HepG2 (cell line): ENCODE measurements around the gene UBL7. TPM values are rescaled to one million over a fixed set of nuclear protein-coding genes. Genes with fewer than 3 reads are reported as not detected.

Source experiments
- HNRNPK ChIP-seq: fragments of 200-400 bp; formaldehyde crosslinking; IDR thresholded peaks from 2 replicates; pipeline ENCODE4 v1.6.1; 2018; ENCODE audit warnings: low read length, low read depth, moderate library complexity, mild to moderate bottlenecking; ENCODE audit not compliant: poor library complexity, severe bottlenecking
- PCBP2 ChIP-seq: fragments of 200-400 bp; formaldehyde crosslinking; optimal IDR thresholded peaks from 2 replicates; pipeline ENCODE3; 2018; ENCODE audit warnings: low read length, low read depth; ENCODE audit not compliant: poor library complexity, severe bottlenecking
- PRMT3 ChIP-seq: sonication (generic); formaldehyde crosslinking; IDR thresholded peaks from 2 replicates; pipeline ENCODE4 v1.8.1; 2022; ENCODE audit warnings: low read depth, mild to moderate bottlenecking, moderate library complexity, missing genetic modification reagents, borderline replicate concordance
- REL ChIP-seq: sonication (generic); formaldehyde crosslinking; conservative IDR thresholded peaks from 2 replicates; pipeline ENCODE4 v1.8.0; 2022; ENCODE audit warnings: mild to moderate bottlenecking, missing genetic modification reagents, moderate library complexity
- SUZ12 ChIP-seq: fragments of 150-350 bp; IDR thresholded peaks from 2 replicates; pipeline ENCODE4 v1.6.1; 2014; ENCODE audit warnings: low read depth, low read length
- YEATS4 ChIP-seq: sonication (generic); formaldehyde crosslinking; IDR thresholded peaks from 2 replicates; pipeline ENCODE4 v1.4.0; 2020; ENCODE audit warnings: missing genetic modification reagents, borderline replicate concordance
- ZBTB8A ChIP-seq: sonication (generic); formaldehyde crosslinking; IDR thresholded peaks from 2 replicates; pipeline ENCODE4 v1.4.0; 2020; ENCODE audit warnings: mild to moderate bottlenecking, low read depth, missing genetic modification reagents, borderline replicate concordance
- ZFP36L2 ChIP-seq: sonication (generic); formaldehyde crosslinking; IDR thresholded peaks from 2 replicates; pipeline ENCODE4 v1.4.0; 2020; ENCODE audit warnings: missing genetic modification reagents
- ZFYVE20 ChIP-seq: sonication (generic); formaldehyde crosslinking; IDR thresholded peaks from 2 replicates; pipeline ENCODE4 v1.8.0; 2023; ENCODE audit warnings: low read depth, mild to moderate bottlenecking, moderate library complexity, missing genetic modification reagents, borderline replicate concordance
- ZNF549 ChIP-seq: sonication (generic); formaldehyde crosslinking; IDR thresholded peaks from 2 replicates; pipeline ENCODE4 v1.5.0; 2020; ENCODE audit warnings: missing genetic modification reagents
- ZNF782 ChIP-seq: sonication (generic); formaldehyde crosslinking; IDR thresholded peaks from 2 replicates; pipeline ENCODE4 v1.4.0; 2020; ENCODE audit warnings: missing genetic modification reagents, mild to moderate bottlenecking, borderline replicate concordance
- polyA plus RNA-seq, 8 experiments: library from polyadenylated mRNA; depleted of rRNA in 3 of 8; stranded (reverse) in 7 of 8; unstranded in 1 of 8; fragments of >200 nt; fragmentation: Illumina TruSeq in 4 of 8; extraction: Trizol in 4 of 8; gene quantifications; 2 replicates each; pipeline versions ENCODE4 v1.2.1 to v1.2.3, GENCODE V29; 2011 to 2016; ENCODE audit warnings: low read depth in 4 of 8, missing spikeins in 1 of 8, mixed read lengths in 1 of 8; ENCODE audit not compliant: insufficient read depth in 1 of 8
- total RNA-seq, 5 experiments: library from RNA; depleted of rRNA; stranded (reverse); fragments of >200 nt; fragmentation: Illumina TruSeq; extraction: Trizol; gene quantifications; 2 replicates each; pipeline ENCODE4 v1.2.3, GENCODE V29; 2016; ENCODE audit warnings: low read depth in 1 of 5
- TF ChIP-seq, protein P1 (sequence below): sonication (generic); formaldehyde crosslinking; IDR thresholded peaks from 2 replicates; pipeline ENCODE4 v1.4.0; 2020; ENCODE audit warnings: missing genetic modification reagents, borderline replicate concordance
- TF ChIP-seq, protein P2 (sequence below): IDR thresholded peaks from 2 replicates; pipeline ENCODE4 v1.6.1; 2016; ENCODE audit warnings: mild to moderate bottlenecking
- TF ChIP-seq, protein P3 (sequence below): sonication (generic); formaldehyde crosslinking; IDR thresholded peaks from 2 replicates; pipeline ENCODE4 v1.4.0; 2020; ENCODE audit warnings: missing genetic modification reagents
- TF ChIP-seq, protein P4 (sequence below): sonication (generic); formaldehyde crosslinking; IDR thresholded peaks from 2 replicates; pipeline ENCODE4 v1.4.0; 2020; ENCODE audit warnings: missing genetic modification reagents, borderline replicate concordance

UBL7 gene
- total and polyA plus RNA-seq, 2 of the 13 experiments (the other 11 are each of a cell fraction or from before 2014, with no cell fraction given): 55.0 to 63.5 TPM

DNA sequence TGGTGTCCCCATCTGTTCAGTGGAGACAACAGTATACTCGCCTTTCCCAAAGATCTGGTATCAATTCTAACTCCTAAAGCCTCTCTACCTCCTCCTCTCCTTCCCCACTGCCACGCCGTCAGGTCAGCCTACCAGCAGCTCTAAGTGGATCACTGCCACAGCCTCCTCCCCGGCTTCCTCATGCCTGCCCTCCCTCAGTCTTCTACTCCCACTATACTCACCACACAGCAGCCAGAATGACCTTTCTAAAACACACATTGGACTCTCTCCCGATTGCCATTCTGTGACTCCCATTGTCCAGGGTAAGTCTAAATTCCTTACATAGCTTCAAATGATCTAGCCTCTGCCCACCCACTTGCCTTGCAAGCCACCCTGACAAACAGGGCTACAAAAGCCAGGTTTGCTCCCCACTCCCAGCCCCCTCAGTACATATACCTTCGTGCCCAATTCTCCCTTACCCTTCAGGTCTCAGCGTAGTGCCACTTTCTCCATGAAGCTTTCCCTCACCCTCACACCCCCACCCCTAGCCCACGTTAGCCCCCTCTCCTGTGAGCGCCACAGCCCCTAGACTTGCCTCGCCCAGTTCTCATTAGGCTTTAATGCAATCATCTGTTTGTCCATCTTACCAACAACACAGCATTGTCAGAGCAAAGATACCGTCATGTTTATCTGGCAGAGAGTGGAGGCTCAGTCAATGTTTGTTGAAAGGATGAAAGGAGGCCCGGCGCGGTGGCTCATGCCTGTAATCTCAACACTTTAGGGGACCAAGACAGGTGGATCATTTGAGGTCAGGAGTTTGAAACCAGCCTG, 17.7 kb downstream of the UBL7 start (continued):
- TF ChIP-seq REL (0 out of 2 replicates have a peak, but pooled peaks have one; percentile 58), ZFP36L2 (CRISPR knock-in tag) (no peak), ZNF549 (no peak), HNRNPK (no peak), SUZ12 (no peak), PRMT3 (0 out of 2 replicates have a peak, but pooled peaks have one; percentile 54), ZNF782 (no peak), YEATS4 (peak; percentile 28; the same call in 1 of the 2 replicates), ZFYVE20 (CRISPR knock-in tag) (no peak), ZBTB8A (CRISPR knock-in tag) (no peak), PCBP2 (no peak)
- TF ChIP-seq, protein P1, sequence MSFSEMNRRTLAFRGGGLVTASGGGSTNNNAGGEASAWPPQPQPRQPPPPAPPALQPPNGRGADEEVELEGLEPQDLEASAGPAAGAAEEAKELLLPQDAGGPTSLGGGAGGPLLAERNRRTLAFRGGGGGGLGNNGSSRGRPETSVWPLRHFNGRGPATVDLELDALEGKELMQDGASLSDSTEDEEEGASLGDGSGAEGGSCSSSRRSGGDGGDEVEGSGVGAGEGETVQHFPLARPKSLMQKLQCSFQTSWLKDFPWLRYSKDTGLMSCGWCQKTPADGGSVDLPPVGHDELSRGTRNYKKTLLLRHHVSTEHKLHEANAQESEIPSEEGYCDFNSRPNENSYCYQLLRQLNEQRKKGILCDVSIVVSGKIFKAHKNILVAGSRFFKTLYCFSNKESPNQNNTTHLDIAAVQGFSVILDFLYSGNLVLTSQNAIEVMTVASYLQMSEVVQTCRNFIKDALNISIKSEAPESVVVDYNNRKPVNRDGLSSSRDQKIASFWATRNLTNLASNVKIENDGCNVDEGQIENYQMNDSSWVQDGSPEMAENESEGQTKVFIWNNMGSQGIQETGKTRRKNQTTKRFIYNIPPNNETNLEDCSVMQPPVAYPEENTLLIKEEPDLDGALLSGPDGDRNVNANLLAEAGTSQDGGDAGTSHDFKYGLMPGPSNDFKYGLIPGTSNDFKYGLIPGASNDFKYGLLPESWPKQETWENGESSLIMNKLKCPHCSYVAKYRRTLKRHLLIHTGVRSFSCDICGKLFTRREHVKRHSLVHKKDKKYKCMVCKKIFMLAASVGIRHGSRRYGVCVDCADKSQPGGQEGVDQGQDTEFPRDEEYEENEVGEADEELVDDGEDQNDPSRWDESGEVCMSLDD: peak; percentile 69; the same call in 1 of the 2 replicates
- TF ChIP-seq, protein P2, sequence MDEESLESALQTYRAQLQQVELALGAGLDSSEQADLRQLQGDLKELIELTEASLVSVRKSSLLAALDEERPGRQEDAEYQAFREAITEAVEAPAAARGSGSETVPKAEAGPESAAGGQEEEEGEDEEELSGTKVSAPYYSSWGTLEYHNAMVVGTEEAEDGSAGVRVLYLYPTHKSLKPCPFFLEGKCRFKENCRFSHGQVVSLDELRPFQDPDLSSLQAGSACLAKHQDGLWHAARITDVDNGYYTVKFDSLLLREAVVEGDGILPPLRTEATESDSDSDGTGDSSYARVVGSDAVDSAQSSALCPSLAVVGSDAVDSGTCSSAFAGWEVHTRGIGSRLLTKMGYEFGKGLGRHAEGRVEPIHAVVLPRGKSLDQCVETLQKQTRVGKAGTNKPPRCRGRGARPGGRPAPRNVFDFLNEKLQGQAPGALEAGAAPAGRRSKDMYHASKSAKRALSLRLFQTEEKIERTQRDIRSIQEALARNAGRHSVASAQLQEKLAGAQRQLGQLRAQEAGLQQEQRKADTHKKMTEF (CRISPR knock-in tag): peak; percentile 71; the same call in 1 of the 2 replicates
- TF ChIP-seq, protein P3, sequence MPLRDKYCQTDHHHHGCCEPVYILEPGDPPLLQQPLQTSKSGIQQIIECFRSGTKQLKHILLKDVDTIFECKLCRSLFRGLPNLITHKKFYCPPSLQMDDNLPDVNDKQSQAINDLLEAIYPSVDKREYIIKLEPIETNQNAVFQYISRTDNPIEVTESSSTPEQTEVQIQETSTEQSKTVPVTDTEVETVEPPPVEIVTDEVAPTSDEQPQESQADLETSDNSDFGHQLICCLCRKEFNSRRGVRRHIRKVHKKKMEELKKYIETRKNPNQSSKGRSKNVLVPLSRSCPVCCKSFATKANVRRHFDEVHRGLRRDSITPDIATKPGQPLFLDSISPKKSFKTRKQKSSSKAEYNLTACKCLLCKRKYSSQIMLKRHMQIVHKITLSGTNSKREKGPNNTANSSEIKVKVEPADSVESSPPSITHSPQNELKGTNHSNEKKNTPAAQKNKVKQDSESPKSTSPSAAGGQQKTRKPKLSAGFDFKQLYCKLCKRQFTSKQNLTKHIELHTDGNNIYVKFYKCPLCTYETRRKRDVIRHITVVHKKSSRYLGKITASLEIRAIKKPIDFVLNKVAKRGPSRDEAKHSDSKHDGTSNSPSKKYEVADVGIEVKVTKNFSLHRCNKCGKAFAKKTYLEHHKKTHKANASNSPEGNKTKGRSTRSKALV (CRISPR knock-in tag): no peak
- TF ChIP-seq, protein P4, sequence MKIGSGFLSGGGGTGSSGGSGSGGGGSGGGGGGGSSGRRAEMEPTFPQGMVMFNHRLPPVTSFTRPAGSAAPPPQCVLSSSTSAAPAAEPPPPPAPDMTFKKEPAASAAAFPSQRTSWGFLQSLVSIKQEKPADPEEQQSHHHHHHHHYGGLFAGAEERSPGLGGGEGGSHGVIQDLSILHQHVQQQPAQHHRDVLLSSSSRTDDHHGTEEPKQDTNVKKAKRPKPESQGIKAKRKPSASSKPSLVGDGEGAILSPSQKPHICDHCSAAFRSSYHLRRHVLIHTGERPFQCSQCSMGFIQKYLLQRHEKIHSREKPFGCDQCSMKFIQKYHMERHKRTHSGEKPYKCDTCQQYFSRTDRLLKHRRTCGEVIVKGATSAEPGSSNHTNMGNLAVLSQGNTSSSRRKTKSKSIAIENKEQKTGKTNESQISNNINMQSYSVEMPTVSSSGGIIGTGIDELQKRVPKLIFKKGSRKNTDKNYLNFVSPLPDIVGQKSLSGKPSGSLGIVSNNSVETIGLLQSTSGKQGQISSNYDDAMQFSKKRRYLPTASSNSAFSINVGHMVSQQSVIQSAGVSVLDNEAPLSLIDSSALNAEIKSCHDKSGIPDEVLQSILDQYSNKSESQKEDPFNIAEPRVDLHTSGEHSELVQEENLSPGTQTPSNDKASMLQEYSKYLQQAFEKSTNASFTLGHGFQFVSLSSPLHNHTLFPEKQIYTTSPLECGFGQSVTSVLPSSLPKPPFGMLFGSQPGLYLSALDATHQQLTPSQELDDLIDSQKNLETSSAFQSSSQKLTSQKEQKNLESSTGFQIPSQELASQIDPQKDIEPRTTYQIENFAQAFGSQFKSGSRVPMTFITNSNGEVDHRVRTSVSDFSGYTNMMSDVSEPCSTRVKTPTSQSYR (CRISPR knock-in tag): peak; percentile 69; the same call in 1 of the 2 replicates
